WERI-Rb-1 (cell line): ENCODE data around the gene FBXO4.

Experiments used
- DNase-seq: peaks from one replicate; pipeline ENCODE4 v3.0.0-alpha.2; 2020
- H3K27ac ChIP-seq: fragments of 250-450 bp; sonication (Bioruptor Pico); 2 replicates; pipeline ENCODE4 v1.5.1; 2020; ENCODE audit warnings: mild to moderate bottlenecking, moderate library complexity
- H3K27me3 ChIP-seq: fragments of 250-450 bp; sonication (Bioruptor Pico); 2 replicates; pipeline ENCODE4 v1.5.1; 2021; ENCODE audit warnings: mild to moderate bottlenecking, low read depth, moderate library complexity; ENCODE audit not compliant: insufficient read depth, severe bottlenecking
- H3K36me3 ChIP-seq: fragments of 250-450 bp; sonication (Bioruptor Pico); 2 replicates; pipeline ENCODE4 v1.5.1; 2020; ENCODE audit warnings: mild to moderate bottlenecking, moderate library complexity
- H3K4me3 ChIP-seq: 2 replicates; pipeline ENCODE4 v1.5.1; 2011; ENCODE audit warnings: low read depth, mild to moderate bottlenecking, control low read depth, low read length
- H3K9me3 ChIP-seq: fragments of 250-450 bp; sonication (Bioruptor Pico); 2 replicates; pipeline ENCODE4 v1.5.1; 2021; ENCODE audit warnings: mild to moderate bottlenecking, moderate library complexity; ENCODE audit not compliant: severe bottlenecking
- TF ChIP-seq, protein P1 (sequence below): IDR thresholded peaks from 2 replicates; pipeline ENCODE4 v1.5.1; 2011; ENCODE audit warnings: low read depth, mild to moderate bottlenecking, control low read depth, inconsistent platforms, low read length

Gene FBXO4

DNA sequence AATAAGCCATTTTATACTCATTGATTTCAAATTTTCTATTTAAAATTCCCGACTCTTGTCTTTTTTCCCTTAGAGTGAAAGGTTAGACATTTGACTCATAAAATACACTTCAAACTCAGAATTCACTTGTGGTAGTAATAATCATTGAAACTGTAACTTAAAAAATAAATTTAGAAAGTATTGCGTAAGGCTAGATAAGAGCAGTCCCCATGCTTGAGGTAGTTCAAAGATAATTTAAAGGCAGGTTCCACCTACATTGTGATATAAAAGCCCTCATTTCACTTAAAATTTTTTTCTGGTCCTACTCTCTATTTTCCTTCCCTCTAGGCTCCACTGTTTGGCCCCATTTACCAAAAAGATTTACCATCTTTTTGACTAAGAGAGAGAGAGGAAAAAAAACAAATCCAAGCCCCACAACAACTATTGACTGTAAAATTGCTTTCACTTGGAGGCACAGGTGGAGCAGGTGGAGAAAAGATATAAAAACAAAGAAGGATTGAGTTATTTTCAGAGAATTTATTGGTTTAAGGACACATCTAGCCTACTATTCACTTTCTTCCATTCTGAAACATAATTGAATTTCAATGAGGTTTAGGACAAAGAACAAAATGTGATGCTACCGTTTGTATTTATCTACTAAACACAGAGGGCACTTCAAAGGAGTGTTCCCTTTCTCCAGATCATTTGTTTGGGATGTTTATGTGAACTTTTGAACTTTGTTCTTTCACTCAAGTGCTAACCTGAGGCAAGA, 61.0 kb downstream of the FBXO4 start:
- H3K27me3 ChIP-seq = peaks cover 36% of the 10 kb centered on the region
- H3K9me3 ChIP-seq = no peaks in the 10 kb centered on the region
- no peaks in the 10 kb centered on the region for H3K36me3 ChIP-seq
- TF ChIP-seq, protein P1, sequence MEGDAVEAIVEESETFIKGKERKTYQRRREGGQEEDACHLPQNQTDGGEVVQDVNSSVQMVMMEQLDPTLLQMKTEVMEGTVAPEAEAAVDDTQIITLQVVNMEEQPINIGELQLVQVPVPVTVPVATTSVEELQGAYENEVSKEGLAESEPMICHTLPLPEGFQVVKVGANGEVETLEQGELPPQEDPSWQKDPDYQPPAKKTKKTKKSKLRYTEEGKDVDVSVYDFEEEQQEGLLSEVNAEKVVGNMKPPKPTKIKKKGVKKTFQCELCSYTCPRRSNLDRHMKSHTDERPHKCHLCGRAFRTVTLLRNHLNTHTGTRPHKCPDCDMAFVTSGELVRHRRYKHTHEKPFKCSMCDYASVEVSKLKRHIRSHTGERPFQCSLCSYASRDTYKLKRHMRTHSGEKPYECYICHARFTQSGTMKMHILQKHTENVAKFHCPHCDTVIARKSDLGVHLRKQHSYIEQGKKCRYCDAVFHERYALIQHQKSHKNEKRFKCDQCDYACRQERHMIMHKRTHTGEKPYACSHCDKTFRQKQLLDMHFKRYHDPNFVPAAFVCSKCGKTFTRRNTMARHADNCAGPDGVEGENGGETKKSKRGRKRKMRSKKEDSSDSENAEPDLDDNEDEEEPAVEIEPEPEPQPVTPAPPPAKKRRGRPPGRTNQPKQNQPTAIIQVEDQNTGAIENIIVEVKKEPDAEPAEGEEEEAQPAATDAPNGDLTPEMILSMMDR = no peak
- no peak overlapping the region for H3K4me3 ChIP-seq
- no peak for DNase-seq
- H3K27ac ChIP-seq = no peak overlapping the region
